ENCODE data around the gene NOP9.

Gene NOP9

DNA sequence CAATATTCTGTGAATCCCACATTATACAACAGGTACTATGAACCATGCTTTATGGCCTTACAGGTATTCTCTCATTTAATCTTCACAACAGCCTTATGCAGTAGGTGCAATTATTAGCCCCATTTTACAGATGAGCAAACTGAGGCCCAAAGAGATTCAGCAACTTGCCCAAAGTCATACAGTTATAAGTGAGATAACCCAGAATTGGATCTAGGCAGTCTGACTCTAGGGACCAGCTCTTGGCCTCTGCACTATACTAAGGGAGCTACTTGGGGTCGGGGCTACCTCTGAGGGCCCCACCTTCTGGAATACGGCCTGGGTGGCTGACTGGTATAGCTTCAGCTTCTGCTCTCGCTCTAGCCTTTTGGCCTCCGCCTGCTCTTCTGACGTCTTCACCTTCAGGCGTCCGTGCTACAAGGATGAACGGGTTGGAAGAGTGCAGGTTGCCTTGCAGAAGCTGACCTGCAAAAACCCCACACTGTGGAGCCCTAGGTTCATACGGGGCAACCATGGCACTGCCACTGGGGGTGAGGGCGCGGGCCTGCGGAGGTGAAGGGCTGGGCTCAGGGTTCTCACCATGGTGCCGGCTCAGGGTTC, 29.0 kb upstream of the NOP9 start:
- H3K4me3 ChIP-seq (ENCODE audit: low read length) = peak overlapping the region; percentile 97
- TF ChIP-seq, protein P1, sequence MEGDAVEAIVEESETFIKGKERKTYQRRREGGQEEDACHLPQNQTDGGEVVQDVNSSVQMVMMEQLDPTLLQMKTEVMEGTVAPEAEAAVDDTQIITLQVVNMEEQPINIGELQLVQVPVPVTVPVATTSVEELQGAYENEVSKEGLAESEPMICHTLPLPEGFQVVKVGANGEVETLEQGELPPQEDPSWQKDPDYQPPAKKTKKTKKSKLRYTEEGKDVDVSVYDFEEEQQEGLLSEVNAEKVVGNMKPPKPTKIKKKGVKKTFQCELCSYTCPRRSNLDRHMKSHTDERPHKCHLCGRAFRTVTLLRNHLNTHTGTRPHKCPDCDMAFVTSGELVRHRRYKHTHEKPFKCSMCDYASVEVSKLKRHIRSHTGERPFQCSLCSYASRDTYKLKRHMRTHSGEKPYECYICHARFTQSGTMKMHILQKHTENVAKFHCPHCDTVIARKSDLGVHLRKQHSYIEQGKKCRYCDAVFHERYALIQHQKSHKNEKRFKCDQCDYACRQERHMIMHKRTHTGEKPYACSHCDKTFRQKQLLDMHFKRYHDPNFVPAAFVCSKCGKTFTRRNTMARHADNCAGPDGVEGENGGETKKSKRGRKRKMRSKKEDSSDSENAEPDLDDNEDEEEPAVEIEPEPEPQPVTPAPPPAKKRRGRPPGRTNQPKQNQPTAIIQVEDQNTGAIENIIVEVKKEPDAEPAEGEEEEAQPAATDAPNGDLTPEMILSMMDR (conservative IDR thresholded peaks at IDR 0.05; ENCODE audit: low read length) = no peak
- no peak for DNase-seq (ENCODE audit: low read depth)

DNA sequence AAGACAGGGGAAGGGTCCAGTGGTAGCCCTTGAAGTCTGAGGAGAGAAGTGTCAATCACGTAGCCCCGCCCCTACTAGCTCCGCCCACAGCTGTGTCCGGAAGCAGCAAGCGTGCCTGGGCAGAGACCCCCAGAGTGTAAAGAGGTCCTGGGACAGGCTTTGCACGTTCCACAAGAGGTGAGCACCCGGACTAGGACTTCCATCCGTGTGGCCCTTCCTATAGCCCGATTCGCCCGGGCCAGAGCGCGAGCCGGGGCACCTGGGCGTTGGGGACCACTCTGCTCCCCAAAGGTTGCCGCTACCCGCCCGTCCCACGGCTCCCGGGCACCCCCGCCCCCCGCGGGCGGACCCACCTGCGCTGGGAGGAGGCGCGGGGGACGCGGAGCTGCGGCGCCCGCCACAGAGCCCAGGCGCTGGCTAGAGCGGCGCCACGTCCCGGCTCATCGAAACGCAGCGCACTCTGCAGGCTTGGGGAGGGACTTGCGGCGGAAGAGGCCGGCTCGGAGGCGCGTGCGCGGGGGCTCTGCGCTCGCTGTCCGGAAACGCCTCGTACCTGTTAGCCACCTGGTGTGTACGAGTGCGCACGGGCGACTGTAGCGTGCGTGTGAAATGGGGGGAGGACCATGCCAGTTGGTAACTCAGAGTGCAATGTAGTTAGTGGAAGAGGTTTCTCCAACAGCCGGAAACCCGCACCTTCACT, 28.4 kb upstream of the NOP9 start, which contains the start of gene RABGGTA:
TSS of gene RABGGTA (minus strand) at position 464 of the 700 bp plus-strand sequence. CDS start 482 bp downstream, outside the sequence.
- peak; percentile 86 for DNase-seq (ENCODE audit: low read depth)
- peak within 1 kb of the TSS; percentile 97 for H3K4me3 ChIP-seq (ENCODE audit: low read length)
- TF ChIP-seq, protein P1 (conservative IDR thresholded peaks at IDR 0.05; ENCODE audit: low read length) = peak; percentile 64

DNA sequence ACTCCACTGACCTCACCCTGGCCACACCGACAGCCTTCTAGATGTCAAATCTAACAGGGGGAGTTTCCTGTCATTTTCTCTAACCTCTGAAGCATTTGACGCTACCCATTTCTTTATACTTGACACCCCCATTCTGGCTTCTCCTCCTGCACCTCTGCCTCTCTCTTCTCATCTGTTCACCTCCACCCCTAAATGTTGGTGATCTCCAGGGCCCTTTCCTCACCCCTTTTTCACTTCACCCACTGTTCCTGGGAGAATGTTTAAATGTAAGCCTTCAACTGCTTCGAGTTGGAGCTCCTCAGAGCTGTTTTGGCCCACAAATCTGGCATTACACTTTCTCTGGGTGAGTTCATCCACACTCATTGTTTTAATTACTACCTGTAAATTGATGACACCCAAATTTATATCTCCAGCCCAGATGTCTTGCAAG, 27.8 kb upstream of the NOP9 start:
- no peak for DNase-seq (ENCODE audit: low read depth)
- H3K4me3 ChIP-seq (ENCODE audit: low read length) = peak overlapping the region; percentile 97
- TF ChIP-seq, protein P1 (conservative IDR thresholded peaks at IDR 0.05; ENCODE audit: low read length) = no peak

DNA sequence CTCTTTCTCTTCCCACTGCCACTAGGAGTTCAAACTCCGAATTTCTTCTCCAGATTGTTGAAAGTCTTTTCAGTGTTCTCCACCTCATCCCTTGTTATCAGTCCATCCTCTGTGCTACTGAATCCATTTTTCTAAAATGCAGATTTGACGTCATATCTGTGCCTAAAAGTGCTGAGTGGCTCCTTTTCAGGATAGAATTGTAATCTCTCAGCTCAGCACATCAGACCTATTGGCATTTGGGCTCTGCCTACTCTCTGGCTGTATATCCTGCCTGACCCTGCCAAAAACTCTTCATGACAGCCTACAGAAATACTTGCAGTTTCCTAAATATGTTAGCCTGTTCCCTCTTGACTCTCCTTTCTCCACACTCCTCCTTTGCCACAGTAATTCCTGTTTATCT, 27.2 kb upstream of the NOP9 start:
- no peak overlapping the region for H3K4me3 ChIP-seq (ENCODE audit: low read length)
- no peak for DNase-seq (ENCODE audit: low read depth)
- TF ChIP-seq, protein P1 (conservative IDR thresholded peaks at IDR 0.05; ENCODE audit: low read length) = no peak

DNA sequence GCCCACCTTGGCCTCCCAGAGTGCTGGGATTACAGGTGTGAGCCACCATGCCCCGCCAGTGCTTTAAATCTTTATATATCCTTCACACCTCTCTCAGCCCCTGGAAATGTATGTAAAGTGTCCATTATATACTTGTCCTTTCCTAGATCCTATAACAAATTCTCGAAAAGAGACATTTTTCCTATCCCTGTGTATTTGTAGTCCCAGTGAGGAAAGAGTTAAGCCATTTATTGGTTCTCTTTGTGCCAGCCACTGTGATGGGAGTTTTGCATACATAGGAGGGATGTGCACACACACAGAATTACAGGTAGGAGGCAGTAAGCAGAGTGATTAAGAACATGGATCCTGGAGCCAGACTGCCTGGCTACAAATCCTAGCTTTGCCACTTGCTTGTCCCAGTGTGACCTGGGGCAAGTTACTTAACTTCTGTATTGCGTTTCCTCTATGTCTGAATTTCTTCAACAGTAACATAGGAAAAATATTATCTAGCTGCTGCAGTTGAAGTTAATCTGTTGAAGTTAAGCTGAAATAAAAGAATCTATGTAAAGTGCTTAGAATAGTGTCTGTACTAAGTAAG, 26.1 kb upstream of the NOP9 start:
- TF ChIP-seq, protein P1 (conservative IDR thresholded peaks at IDR 0.05; ENCODE audit: low read length) = no peak
- no peak overlapping the region for H3K4me3 ChIP-seq (ENCODE audit: low read length)
- no peak for DNase-seq (ENCODE audit: low read depth)

DNA sequence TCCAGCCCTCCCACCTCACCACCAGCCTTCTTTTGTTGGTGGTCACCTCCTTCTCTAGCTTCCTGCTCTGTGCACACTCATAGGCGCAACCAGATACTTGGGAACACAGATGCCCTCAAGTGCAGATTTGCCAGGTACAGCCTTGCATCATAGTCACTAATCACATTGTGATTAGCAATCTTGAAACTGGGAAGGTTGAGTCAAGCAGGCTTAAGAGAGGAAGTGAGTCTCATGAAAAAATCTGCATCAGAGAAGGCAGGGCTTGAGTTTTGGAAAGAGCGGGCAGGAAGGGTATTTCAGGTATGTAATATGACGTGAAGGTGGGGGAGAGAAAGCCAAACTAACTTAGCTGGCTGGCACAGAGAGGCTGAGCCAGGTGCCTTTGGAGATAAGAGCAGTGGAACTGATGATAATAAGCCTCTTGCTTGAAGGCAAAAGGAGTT, 25.5 kb upstream of the NOP9 start:
- TF ChIP-seq, protein P1 (conservative IDR thresholded peaks at IDR 0.05; ENCODE audit: low read length) = no peak
- H3K4me3 ChIP-seq (ENCODE audit: low read length) = no peak overlapping the region
- no peak for DNase-seq (ENCODE audit: low read depth)
